Stimulated activated naive CD8-positive, alpha-beta T cell treated with anti-CD3 and anti-CD28 coated beads, Interleukin-15, amount 100 ng/mL, for 72 hours (primary cell): ENCODE results near the gene PARP1.
A peak's percentile ranks its signal among the peaks of the same experiment; 100 is the strongest.

Experiments
- ATAC-seq: fragments of 150-1000 bp; cut with Tn5 transposase; 2 replicates; pipeline ENCODE4 v1.10.0; 2021; ENCODE audit warnings: mild to moderate bottlenecking, moderate library complexity
- DNase-seq, 2 donors: peaks; one replicate each; pipeline ENCODE4 v3.0.0; 2021 to 2022
- H3K27ac Mint-ChIP-seq, 2 donors: one replicate each; pipeline ENCODE4 v1.8.0; 2022; ENCODE audit warnings: mild to moderate bottlenecking in 2 of 2, mixed read lengths in 2 of 2, moderate library complexity in 2 of 2
- H3K27me3 Mint-ChIP-seq: one replicate; pipeline ENCODE4 v1.8.0; 2022; ENCODE audit warnings: mixed read lengths
- H3K4me1 Mint-ChIP-seq: one replicate; pipeline ENCODE4 v1.8.0; 2022; ENCODE audit warnings: mild to moderate bottlenecking, mixed read lengths
- H3K4me3 Mint-ChIP-seq, 2 donors: one replicate each; pipeline ENCODE4 v1.8.0; 2022; ENCODE audit warnings: mild to moderate bottlenecking in 2 of 2, mixed read lengths in 2 of 2, moderate library complexity in 1 of 2
- H3K9me3 Mint-ChIP-seq, 2 donors: one replicate each; pipeline ENCODE4 v1.8.0; 2022; ENCODE audit warnings: mixed read lengths in 2 of 2

The PARP1 gene

GRCh38 chr1:226404063-226404903, 3.6 kb downstream of the PARP1 start:
- Mint-ChIP-seq H3K27ac (peak overlapping the region in 1 of 2 donors; percentile 60), H3K9me3 (no peaks in the 10 kb centered on the region), H3K27me3 (no peaks in the 10 kb centered on the region), H3K4me1 (peaks cover 56% of the 10 kb centered on the region), H3K4me3 (peak overlapping the region in 1 of 2 donors; percentile 97)
- DNase-seq = no peak
- no peak for ATAC-seq

GRCh38 chr1:226403201-226404034, 4.5 kb downstream of the PARP1 start:
- Mint-ChIP-seq H3K4me1 (peaks cover 52% of the 10 kb centered on the region), H3K9me3 (no peaks in the 10 kb centered on the region), H3K4me3 (no peak overlapping the region), H3K27me3 (no peaks in the 10 kb centered on the region), H3K27ac (peak overlapping the region in 1 of 2 donors; percentile 60)
- DNase-seq = no peak
- no peak for ATAC-seq

- Mint-ChIP-seq H3K4me1 (peaks cover 48% of the 10 kb centered on the region), H3K27ac (no peak overlapping the region)
Measured at GRCh38 chr1:226402739-226403165, 5.1 kb downstream of the PARP1 start.

GRCh38 chr1:226401355-226402303, 6.3 kb downstream of the PARP1 start:
- peak overlapping the region in 1 of 2 donors; percentile 49 for H3K27ac Mint-ChIP-seq
- H3K9me3 Mint-ChIP-seq = no peaks in the 10 kb centered on the region
- H3K4me1 Mint-ChIP-seq = peaks cover 53% of the 10 kb centered on the region
- DNase-seq (no peak), ATAC-seq (no peak)
- H3K4me3 Mint-ChIP-seq = no peak overlapping the region
- H3K27me3 Mint-ChIP-seq = no peaks in the 10 kb centered on the region

More at GRCh38 chr1:226402739-226403165, 5.1 kb downstream of the PARP1 start:
- no peaks in the 10 kb centered on the region for H3K9me3 Mint-ChIP-seq
- no peak for ATAC-seq
- no peak for DNase-seq
- no peak overlapping the region for H3K4me3 Mint-ChIP-seq
- H3K27me3 Mint-ChIP-seq = no peaks in the 10 kb centered on the region

GRCh38 chr1:226400519-226401354, 7.2 kb downstream of the PARP1 start:
- H3K4me1 Mint-ChIP-seq = peaks cover 44% of the 10 kb centered on the region
- H3K4me3 Mint-ChIP-seq = no peak overlapping the region
- no peak for DNase-seq
- no peak for ATAC-seq
- H3K27me3 Mint-ChIP-seq = no peaks in the 10 kb centered on the region
- no peaks in the 10 kb centered on the region for H3K9me3 Mint-ChIP-seq
- no peak overlapping the region for H3K27ac Mint-ChIP-seq

GRCh38 chr1:226397955-226398636, 9.8 kb downstream of the PARP1 start:
- peak overlapping the region in 1 of 2 donors; percentile 7 for H3K27ac Mint-ChIP-seq
- H3K4me3 Mint-ChIP-seq = no peak overlapping the region
- ATAC-seq = no peak
- peaks cover 32% of the 10 kb centered on the region for H3K4me1 Mint-ChIP-seq
- H3K9me3 Mint-ChIP-seq = no peaks in the 10 kb centered on the region
- no peak for DNase-seq
- H3K27me3 Mint-ChIP-seq = no peaks in the 10 kb centered on the region

GRCh38 chr1:226397011-226397926, 10.6 kb downstream of the PARP1 start:
- no peak overlapping the region for H3K4me3 Mint-ChIP-seq
- ATAC-seq (no peak), DNase-seq (no peak)
- no peak overlapping the region for H3K27ac Mint-ChIP-seq
- H3K4me1 Mint-ChIP-seq = peaks cover 25% of the 10 kb centered on the region
- no peaks in the 10 kb centered on the region for H3K9me3 Mint-ChIP-seq
- H3K27me3 Mint-ChIP-seq = no peaks in the 10 kb centered on the region

- H3K9me3 Mint-ChIP-seq = no peaks in the 10 kb centered on the region
- H3K4me1 Mint-ChIP-seq = peaks cover 20% of the 10 kb centered on the region
- no peak overlapping the region for H3K4me3 Mint-ChIP-seq
- DNase-seq (no peak), ATAC-seq (no peak)
- H3K27ac Mint-ChIP-seq = no peak overlapping the region
- H3K27me3 Mint-ChIP-seq = no peaks in the 10 kb centered on the region
Measured at GRCh38 chr1:226395753-226396152, 12.1 kb downstream of the PARP1 start.

GRCh38 chr1:226394462-226394861, 13.4 kb downstream of the PARP1 start:
- no peak for ATAC-seq
- Mint-ChIP-seq H3K4me3 (no peak overlapping the region), H3K4me1 (peaks cover 20% of the 10 kb centered on the region), H3K27me3 (no peaks in the 10 kb centered on the region), H3K27ac (no peak overlapping the region), H3K9me3 (no peaks in the 10 kb centered on the region)
- no peak for DNase-seq

- DNase-seq (no peak), ATAC-seq (no peak)
- no peak overlapping the region for H3K27ac Mint-ChIP-seq
- no peak overlapping the region for H3K4me3 Mint-ChIP-seq
- peaks cover 15% of the 10 kb centered on the region for H3K4me1 Mint-ChIP-seq
- H3K9me3 Mint-ChIP-seq = no peaks in the 10 kb centered on the region
- H3K27me3 Mint-ChIP-seq = no peaks in the 10 kb centered on the region
Measured at GRCh38 chr1:226390681-226391080, 17.2 kb downstream of the PARP1 start.

GRCh38 chr1:226388131-226388530, 19.8 kb downstream of the PARP1 start:
- Mint-ChIP-seq H3K27me3 (no peaks in the 10 kb centered on the region), H3K4me1 (no peaks in the 10 kb centered on the region), H3K4me3 (no peak overlapping the region), H3K27ac (no peak overlapping the region), H3K9me3 (no peaks in the 10 kb centered on the region)
- DNase-seq = no peak
- ATAC-seq = no peak

- DNase-seq = no peak
Measured at GRCh38 chr1:226384717-226385116, 23.2 kb downstream of the PARP1 start.

GRCh38 chr1:226384040-226384439, 23.9 kb downstream of the PARP1 start:
- Mint-ChIP-seq H3K4me3 (no peak overlapping the region), H3K9me3 (no peaks in the 10 kb centered on the region), H3K27me3 (no peaks in the 10 kb centered on the region), H3K4me1 (peaks cover 13% of the 10 kb centered on the region), H3K27ac (no peak overlapping the region)
- DNase-seq = no peak
- ATAC-seq = no peak

More at GRCh38 chr1:226384717-226385116, 23.2 kb downstream of the PARP1 start:
- Mint-ChIP-seq H3K4me1 (peaks cover 13% of the 10 kb centered on the region), H3K4me3 (no peak overlapping the region), H3K9me3 (no peaks in the 10 kb centered on the region), H3K27me3 (no peaks in the 10 kb centered on the region), H3K27ac (no peak overlapping the region)
- no peak for ATAC-seq
